PFSK-1 (cell line): ENCODE data around the gene NLRP3.

Experiments used
- FOXP2 ChIP-seq: optimal IDR thresholded peaks from 2 replicates; pipeline ENCODE3; 2011; ENCODE audit warnings: borderline replicate concordance, control low read depth, inconsistent platforms; ENCODE audit not compliant: insufficient read depth; ENCODE audit errors: extremely low read length, extremely low read depth
- POLR2AphosphoS5 ChIP-seq: IDR thresholded peaks from 2 replicates; pipeline ENCODE4 v1.6.1; 2012; ENCODE audit warnings: low read depth, mild to moderate bottlenecking, control low read depth, low read length, moderate library complexity
- SIN3A ChIP-seq: IDR thresholded peaks from 2 replicates; pipeline ENCODE4 v1.6.1; 2012; ENCODE audit warnings: mild to moderate bottlenecking, low read length, moderate library complexity, borderline replicate concordance; ENCODE audit not compliant: insufficient read depth
- TAF1 ChIP-seq: IDR thresholded peaks from 2 replicates; pipeline ENCODE4 v1.6.1; 2012; ENCODE audit warnings: low read length, control low read depth, borderline replicate concordance; ENCODE audit not compliant: insufficient read depth
- TF ChIP-seq, protein P1 (sequence below), 2 experiments: IDR thresholded peaks; 2 replicates each; pipeline versions ENCODE4 v1.6.1 to v1.8.0; 2011 to 2012; ENCODE audit warnings: low read depth in 2 of 2, low read length in 2 of 2, control low read depth in 1 of 2, inconsistent platforms in 1 of 2, mild to moderate bottlenecking in 1 of 2, moderate library complexity in 1 of 2; ENCODE audit not compliant: insufficient read depth in 1 of 2

DNA sequence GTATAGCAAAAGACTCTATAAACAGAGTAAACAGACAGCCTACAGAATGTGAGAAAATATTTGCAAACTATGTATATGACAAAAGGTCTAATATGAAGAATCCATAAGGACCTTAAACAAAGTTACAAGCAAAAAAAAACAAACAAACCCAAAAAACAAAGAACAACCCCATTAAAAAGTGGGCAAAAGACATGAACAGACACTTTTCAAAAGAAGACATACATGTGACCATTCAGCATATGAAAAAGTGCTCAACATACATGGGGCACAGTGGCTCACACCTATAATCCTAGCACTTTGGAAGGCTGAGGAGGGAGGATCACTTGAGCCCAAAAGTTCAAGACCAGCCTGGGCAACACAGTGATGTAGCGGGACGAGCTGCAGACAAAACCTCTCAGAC is 59.8 kb downstream of the NLRP3 start:
- no peak for TF ChIP-seq SIN3A
- TF ChIP-seq POLR2AphosphoS5, result no peak
- no peak for TF ChIP-seq TAF1
- TF ChIP-seq, protein P1, sequence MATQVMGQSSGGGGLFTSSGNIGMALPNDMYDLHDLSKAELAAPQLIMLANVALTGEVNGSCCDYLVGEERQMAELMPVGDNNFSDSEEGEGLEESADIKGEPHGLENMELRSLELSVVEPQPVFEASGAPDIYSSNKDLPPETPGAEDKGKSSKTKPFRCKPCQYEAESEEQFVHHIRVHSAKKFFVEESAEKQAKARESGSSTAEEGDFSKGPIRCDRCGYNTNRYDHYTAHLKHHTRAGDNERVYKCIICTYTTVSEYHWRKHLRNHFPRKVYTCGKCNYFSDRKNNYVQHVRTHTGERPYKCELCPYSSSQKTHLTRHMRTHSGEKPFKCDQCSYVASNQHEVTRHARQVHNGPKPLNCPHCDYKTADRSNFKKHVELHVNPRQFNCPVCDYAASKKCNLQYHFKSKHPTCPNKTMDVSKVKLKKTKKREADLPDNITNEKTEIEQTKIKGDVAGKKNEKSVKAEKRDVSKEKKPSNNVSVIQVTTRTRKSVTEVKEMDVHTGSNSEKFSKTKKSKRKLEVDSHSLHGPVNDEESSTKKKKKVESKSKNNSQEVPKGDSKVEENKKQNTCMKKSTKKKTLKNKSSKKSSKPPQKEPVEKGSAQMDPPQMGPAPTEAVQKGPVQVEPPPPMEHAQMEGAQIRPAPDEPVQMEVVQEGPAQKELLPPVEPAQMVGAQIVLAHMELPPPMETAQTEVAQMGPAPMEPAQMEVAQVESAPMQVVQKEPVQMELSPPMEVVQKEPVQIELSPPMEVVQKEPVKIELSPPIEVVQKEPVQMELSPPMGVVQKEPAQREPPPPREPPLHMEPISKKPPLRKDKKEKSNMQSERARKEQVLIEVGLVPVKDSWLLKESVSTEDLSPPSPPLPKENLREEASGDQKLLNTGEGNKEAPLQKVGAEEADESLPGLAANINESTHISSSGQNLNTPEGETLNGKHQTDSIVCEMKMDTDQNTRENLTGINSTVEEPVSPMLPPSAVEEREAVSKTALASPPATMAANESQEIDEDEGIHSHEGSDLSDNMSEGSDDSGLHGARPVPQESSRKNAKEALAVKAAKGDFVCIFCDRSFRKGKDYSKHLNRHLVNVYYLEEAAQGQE (IDR thresholded peaks at IDR 0.05; ENCODE audit: insufficient read depth in 1 of 2, low read depth in 2 of 2, low read length in 2 of 2), result no peak
- no peak for TF ChIP-seq FOXP2
